ENCODE results near the gene ADAMTS16.

ADAMTS16 gene

GRCh38 chr5:5141625-5142525, 1.7 kb downstream of the ADAMTS16 start:
- DNase-seq: peak; percentile 67

DNA sequence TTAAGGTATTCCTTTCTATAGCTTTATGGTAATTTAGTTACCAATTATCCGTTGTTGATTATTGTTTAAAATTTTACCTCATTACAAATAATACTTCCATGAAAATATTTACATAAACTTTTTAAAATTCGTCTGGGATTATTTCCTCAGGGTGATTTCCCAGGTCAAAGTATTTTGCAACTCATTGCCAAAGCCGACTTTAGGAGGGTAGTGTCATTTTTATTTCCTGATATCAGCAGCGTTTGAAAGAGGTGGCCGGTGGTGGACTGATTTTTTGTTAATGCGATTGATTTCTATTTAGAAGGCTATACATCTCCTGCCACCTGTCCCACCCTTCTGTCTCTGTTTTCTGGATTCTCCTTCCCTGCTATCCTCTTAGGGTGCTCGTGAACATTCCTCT, 4.3 kb downstream of the ADAMTS16 start:
- DNase-seq: no peak

GRCh38 chr5:5145651-5146529, 5.8 kb downstream of the ADAMTS16 start:
- DNase-seq: no peak

GRCh38 chr5:5146530-5147160, 6.5 kb downstream of the ADAMTS16 start:
- DNase-seq: no peak

GRCh38 chr5:5149154-5149553, 9.0 kb downstream of the ADAMTS16 start:
- DNase-seq: no peak

DNA sequence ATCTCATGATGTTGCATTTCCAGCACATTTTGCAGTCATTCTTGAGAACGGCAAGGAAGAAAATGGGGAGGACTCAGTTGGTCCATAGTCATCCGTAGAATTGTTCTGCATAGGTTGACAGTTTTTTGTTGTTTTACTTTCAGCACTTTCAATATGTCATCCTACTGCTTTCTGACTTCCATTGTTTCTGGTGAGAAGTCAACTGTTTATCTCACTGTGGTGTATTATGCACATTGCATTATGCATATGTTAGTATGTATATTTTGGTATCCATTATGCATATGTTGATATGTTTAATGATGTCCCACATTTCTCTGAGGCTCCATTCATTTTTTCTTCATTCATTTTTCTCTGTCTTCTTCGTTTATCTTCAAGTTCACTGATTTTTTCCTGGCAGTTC, 10.5 kb downstream of the ADAMTS16 start:
- no peak for DNase-seq

GRCh38 chr5:5154733-5155132, 14.6 kb downstream of the ADAMTS16 start:
- no peak for DNase-seq

GRCh38 chr5:5155617-5156016, 15.5 kb downstream of the ADAMTS16 start:
- DNase-seq: no peak

- no peak for DNase-seq
These were observed 16.4 kb downstream of the ADAMTS16 start for GRCh38 chr5:5156471-5157082.

DNA sequence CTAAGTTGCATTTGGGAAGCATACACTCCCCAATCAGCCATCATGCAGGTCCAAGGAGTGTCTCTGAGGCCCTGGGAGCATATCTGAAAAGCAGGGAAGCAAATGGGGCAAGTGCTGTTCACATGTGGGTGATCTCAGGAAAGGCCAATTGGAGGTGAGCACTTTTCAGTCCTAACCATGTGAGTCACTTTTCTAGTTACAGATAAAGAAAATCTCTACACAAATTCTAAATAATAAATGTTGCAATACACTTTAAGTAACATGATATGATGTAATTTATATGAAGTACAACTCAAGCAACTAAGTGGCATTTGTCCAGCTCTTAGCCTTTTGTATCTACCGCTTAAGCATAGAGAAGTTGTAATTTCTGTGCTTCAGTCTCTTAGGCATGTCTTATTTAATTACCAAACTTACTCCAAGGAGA, 18.4 kb downstream of the ADAMTS16 start:
- DNase-seq: no peak

DNA sequence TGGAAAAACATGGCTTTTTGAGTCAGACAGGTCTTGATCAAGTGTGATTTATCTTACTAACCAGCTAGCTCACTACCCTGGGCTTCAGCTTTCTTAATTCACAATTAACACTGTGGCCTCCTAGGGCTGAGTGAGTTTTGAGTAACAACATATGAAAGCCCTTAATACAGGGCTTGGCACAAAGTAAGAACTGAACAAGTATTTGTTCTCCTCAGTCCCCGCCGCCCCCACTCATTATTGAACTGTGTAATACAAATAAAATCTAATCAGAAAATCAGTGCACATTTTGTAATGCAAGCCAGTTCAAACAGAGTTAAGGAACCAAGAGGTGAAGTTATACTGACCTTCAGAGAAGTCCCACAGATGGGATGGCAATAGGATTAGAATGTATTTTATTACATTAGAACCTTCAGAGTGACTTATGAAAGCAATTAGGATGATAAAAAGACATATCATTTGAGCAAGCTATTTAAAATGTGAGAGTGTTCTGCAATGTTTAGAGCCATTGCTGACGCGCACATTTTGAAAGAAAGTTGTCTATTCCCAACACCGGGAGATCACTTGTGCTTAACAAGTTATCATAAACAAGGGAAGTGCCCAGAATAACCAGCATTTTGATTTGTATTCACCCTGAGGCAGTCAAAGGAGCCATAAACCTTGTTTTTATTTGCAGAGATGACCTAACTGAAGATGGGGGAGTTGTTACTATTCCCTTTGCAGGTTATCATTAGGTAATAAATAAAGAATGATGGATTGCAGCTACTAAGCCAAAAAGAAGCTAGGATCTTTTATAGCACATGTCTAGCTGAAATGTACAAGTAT, 19.4 kb downstream of the ADAMTS16 start:
- DNase-seq: no peak

DNA sequence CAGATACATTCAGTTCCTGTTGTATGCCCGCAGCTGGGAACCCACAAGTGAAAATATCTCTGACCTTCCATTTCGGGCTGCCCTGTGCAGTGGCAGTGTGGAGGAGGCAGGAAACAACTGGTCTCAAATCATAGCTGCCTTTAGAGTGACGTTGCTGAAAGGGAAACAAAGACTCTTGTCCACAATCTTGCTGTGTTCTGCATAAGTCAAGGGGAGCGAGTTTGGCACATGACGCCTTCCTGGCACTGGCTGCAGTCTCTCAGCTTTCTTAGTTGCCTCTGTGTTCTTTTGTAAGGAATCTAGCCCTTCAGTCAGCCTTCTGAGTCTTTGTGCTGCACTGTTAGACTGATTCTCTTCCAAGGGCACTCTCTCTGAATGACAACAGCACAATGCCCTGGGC, 24.0 kb downstream of the ADAMTS16 start:
- DNase-seq: no peak

- DNase-seq: no peak
These were observed 25.4 kb downstream of the ADAMTS16 start for GRCh38 chr5:5165541-5166002.

DNA sequence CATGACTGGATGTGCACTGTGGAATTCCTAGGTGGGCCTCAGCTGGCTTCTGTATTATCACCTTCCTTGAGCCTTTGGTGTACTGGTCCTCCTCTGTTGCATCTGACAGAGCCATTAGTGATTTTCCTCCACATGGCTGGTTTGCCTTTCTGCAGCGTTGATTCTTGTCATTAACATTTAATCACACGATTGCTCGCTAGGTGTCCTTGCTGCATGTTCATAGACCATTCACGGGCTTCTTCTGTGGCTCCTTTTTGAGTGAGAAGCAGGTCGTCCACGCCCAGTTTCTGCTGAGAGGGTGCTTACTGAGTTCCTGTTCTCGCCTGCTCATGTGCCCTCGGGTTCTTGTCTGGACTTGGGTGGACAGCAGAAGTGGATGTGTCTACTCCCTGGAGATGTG, 29.3 kb downstream of the ADAMTS16 start:
- no peak for DNase-seq

- DNase-seq: no peak
These were observed 38.0 kb downstream of the ADAMTS16 start for GRCh38 chr5:5178136-5178535.

- no peak for DNase-seq
These were observed 38.5 kb downstream of the ADAMTS16 start for GRCh38 chr5:5178580-5178979.

DNA sequence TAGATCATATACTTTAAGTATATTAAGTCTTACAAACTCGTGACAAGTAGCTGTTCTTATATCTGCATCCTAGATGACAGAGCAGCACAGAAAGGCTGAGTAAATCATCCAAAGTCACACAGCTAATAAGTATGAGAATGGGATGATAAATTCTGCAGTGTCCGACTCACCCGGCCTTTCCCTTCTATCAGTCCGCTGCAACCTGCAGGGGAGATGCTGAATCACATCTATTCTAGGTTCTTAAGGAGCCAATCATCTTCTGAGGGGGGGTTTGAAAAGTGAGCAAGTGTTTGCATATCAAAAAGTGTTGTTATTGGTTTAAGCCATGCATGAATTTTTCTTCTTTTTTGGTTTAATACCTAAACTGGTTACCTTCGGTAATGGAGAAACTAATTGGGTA, 38.9 kb downstream of the ADAMTS16 start:
- DNase-seq: no peak

GRCh38 chr5:5179597-5179996, 39.5 kb downstream of the ADAMTS16 start:
- no peak for DNase-seq

DNA sequence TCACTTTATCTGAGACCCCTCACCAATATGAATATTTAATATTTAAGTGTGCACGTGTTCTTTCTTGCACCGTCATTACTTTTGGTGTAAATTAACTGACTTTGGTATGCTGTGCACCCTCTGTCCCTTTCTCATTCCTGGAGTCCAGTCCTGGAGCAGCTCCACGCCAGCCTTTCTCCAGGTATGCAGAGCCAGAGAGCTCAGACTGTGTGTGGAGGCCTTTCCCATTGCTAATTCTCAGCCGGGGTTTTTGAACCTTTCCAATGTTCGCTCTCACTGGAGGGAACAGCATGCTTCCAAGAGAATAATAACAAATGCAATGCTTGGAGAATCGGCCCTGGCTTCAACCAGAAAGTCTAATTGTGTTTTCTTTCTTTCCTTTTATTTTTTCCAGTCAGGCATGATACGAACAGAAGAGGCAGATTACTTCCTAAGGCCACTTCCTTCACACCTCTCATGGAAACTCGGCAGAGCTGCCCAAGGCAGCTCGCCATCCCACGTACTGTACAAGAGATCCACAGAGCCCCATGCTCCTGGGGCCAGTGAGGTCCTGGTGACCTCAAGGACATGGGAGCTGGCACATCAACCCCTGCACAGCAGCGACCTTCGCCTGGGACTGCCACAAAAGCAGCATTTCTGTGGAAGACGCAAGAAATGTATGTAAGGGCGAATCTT, 41.7 kb downstream of the ADAMTS16 start:
- DNase-seq: no peak

DNA sequence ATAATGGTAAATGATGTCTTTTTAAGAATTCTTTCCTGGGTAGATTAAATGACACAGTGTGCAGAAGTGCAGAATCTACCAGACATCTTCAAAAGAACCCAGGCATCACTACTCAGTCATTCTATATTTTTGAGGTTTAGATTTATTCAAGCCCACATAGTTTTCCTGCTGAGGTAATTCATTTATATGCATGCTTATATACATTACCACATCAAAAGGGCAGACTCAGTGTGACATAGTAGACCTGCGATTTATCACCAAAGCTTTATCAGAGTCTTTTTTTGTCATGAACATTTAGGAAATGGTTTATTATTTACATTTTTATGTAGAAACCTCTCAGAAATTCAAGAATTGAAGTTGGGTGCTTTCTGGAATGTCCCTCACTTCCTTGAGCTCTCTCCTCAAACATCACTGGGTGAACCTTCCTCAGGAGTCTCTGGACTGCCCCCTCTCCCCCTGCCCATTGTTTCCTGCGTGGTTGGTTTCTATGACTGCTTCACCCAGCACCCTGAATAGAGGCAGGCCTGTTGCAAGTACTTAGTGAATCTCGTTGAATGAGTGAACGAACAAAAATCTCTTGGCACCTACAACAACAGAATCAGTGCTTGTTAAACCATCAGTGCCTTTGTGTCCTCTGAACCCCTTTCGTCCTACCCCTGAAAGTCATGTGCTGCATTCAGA, 42.5 kb downstream of the ADAMTS16 start:
- no peak for DNase-seq
